HFF-Myc (cell line): ENCODE measurements around the gene CACNA1I.

Experiments
- DNase-seq: peaks from one replicate; pipeline ENCODE4 v3.0.0-alpha.2; 2011; ENCODE audit warnings: low read depth; ENCODE audit errors: extremely low read depth
- H3K4me3 ChIP-seq: replicated peaks from 2 replicates; pipeline ENCODE4 v1.5.1; 2011; ENCODE audit warnings: low read depth, mild to moderate bottlenecking, control low read depth, low read length
- CTCF ChIP-seq: IDR thresholded peaks from 2 replicates; pipeline ENCODE4 v1.5.1; 2012; ENCODE audit warnings: mild to moderate bottlenecking, low read depth, low read length, control low read depth; ENCODE audit errors: missing control alignments

The CACNA1I gene

DNA sequence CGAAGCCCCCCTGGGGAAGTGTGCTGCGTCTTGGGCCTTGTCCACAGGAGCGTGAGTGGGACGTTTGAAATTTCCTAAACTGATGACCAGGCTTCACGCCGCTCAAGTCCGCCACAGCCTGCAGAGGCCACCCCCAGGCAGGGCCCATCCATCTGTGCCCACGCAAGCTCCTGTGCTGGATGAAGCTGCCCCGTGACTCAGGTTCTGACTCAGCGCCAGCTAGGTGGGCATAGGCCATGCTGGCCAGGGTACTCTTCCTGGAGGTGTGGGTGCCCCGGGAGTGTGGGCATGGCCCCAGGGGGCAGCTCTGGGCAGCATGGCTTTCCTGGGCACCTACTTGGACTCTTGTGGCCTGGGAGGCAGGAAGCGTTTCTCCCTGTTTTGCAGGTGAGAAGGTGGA lies 134.8 kb downstream of the CACNA1I start:
- DNase-seq = no peak

GRCh38 chr22:39706376-39707140 lies 136.0 kb downstream of the CACNA1I start:
- DNase-seq = no peak
- no peak overlapping the region for H3K4me3 ChIP-seq
- no peak for TF ChIP-seq CTCF

More for the DNA sequence above, 134.8 kb downstream of the CACNA1I start:
- H3K4me3 ChIP-seq = no peak overlapping the region
- no peak for TF ChIP-seq CTCF

DNA sequence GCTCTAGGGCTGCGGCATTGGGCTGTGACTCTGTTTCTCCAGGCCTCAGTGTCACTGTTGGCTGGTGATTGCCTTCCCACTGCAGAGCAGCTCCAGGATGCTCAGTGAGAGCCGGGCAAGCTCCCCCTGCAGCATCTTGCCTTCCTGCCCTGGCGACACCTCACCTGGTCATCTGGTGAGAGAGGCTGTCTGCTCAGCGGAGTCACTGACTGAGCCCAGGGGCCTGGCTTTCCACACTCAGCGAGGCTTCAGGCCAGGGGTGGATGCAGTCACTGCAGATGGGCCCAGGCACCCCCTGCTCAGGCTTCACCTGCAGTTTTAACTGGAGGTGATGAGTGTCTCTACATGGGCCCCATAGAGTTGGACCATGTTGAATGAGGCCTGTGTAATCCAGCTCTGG lies 136.8 kb downstream of the CACNA1I start:
- H3K4me3 ChIP-seq = no peak overlapping the region
- TF ChIP-seq CTCF = no peak
- no peak for DNase-seq

DNA sequence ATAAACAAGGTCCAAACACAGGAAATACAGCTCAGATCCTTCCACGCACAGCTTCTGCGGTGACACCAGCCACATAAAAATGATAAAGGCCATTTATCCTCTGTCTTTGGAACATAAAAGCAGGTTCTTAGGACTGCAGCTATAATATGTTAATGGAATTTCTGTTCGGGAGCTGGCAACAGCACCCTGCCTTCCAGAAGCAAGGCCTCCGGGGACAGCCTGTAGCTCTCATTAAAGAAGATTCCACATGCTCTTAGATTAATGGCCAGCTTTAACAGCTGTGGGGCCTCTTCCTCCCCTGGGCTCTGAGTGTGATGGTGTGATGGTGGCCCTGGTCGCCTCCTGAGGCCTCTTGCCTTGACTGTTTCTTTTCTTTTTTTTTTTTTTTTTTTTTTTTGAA lies 137.3 kb downstream of the CACNA1I start:
- no peak for TF ChIP-seq CTCF
- no peak overlapping the region for H3K4me3 ChIP-seq
- DNase-seq = no peak

DNA sequence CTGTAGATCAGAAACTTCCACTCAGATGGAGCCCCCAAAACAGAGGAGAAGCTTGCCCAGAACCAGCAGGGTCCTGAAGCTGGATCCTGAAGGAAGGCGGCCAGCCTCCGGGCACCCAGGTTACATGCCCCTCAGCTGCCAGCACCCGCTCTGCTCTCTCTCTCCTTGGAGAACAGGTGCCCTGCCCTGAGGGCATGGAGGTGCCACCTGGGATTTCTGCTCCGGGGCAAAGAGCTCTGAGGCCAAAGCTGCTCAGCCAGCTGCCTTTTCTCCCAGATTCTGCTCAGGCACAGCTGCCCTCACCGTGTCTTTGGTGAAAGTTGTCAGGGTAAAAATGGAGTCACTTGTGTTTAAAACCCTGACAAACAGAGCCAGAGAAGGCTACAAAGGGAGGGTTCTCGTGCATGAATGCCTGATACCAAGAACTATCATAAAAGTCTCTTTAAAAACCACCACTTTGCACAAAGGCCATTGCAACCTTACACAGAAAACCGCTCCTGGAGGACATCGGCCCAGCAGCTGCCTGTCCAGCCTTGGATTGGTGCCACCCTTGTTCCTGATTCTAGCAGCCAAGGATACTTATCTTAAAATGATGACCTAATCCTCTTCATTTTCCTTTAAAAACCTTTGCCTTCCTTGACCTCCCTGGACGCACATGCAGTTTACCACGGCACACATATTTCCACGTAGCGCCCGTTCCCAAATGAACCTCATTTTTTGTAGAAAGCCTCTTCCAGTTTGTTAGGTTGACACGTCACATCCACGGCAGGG lies 140.0 kb downstream of the CACNA1I start:
- H3K4me3 ChIP-seq = no peak overlapping the region
- no peak for TF ChIP-seq CTCF
- no peak for DNase-seq

DNA sequence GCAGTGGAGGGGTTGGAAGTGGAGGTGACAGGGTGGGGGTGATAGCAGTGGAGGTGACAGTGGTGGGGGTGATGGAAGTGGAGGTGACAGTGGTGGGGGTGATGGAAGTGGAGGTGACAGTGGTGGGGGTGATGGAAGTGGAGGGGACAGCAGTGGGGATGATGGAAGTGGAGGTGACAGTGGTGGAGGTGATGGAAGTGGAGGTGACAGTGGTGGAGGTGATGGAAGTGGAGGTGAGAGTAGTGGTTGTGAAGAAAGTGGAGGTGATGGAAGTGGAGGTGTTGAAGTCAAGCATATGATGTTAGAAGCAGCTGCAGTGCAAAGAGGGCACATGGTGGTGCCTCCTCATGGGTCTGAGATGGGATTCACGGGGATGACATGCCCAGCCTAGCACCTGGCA lies 141.5 kb downstream of the CACNA1I start:
- no peak for TF ChIP-seq CTCF
- DNase-seq = no peak
- H3K4me3 ChIP-seq = no peak overlapping the region
